Frontal cortex (tissue), 4 donors: ENCODE measurements around the gene SCYGR8. TPM values are rescaled to one million over a fixed set of nuclear protein-coding genes. Genes with fewer than 3 reads are reported as not detected.

Experiments used
- DNase-seq, 2 donors: peaks; one replicate each; pipeline ENCODE4 v3.0.0; 2012; ENCODE audit warnings: low spot score in 2 of 2
- FAIRE-seq: peaks from 2 replicates; lab custom pipeline; 2012; peaks lifted over from hg19 to GRCh38; lab: Jason Lieb, UNC
- total RNA-seq: library from RNA; depleted of rRNA; stranded (reverse); fragments of >200 nt; gene quantifications from one replicate; pipeline ENCODE4 v1.2.3, GENCODE V29; 2014
- donor health status: control.
- donor health status: control.
- donor health status: control.

Gene SCYGR8
- total RNA-seq, 1 donor from 2014 or later = not detected

GRCh38 chr2:227759411-227760118 lies 13.9 kb downstream of the SCYGR8 start:
- FAIRE-seq (no peak), DNase-seq (no peak)

DNA sequence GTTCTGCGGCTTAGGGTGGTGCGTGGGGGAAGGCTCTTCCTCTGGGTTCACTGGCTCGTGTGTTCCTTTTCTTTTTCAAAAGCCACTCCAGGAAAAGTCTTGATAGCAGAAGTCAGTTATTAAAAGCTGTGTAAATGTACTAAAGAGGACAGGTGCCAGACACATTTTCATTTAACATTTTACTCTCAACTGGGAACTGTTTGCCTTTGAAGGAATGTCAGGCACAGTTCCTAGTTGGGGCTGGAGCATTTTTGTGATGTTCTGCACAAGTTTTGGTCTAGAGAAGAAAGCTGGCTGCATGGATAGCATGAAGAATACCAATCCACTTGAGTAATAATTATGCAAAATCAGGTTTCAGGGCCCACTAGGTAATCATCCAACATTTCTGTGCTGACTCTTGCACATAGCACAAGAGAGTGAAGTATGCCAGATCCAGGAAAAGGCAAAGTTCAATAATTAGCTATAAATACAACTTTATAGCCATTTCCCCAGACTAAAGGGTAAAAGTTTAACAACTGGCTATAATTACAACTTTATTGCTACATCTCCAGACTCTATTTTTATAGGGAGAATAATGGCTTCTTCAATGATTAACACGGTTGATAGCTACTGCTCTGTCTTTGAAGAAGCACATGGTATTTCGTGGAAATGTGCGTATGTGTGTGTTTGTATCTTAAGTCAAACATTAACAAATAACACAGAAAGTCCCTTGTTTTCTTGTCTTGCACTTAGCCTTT lies 16.2 kb downstream of the SCYGR8 start:
- DNase-seq (no peak), FAIRE-seq (no peak)

GRCh38 chr2:227765788-227766372 lies 20.2 kb downstream of the SCYGR8 start:
- FAIRE-seq = no peak
- DNase-seq = no peak

GRCh38 chr2:227766373-227766883 lies 20.7 kb downstream of the SCYGR8 start:
- peak; percentile 72 to 79 for DNase-seq
- no peak for FAIRE-seq

DNA sequence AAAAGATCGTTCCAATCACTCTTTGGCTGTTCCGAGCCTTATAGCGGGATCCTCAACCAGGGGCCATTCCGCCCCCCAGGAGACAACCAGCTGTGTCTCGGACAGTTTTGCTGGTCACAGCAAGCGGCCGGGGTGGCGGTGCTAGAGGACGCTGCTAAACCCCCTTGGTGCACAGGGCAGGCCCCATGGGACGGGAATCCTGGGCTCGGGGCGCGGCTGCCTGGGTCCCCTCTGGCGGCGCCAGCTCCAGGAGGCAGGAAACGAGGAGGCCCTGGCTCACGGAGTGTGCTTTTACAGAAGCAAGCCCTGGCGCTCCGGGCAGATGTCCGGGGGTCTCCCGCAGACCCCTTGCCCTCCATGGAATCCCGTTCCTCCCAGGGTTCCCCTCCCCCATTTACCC lies 22.1 kb downstream of the SCYGR8 start:
- DNase-seq (no peak), FAIRE-seq (no peak)

DNA sequence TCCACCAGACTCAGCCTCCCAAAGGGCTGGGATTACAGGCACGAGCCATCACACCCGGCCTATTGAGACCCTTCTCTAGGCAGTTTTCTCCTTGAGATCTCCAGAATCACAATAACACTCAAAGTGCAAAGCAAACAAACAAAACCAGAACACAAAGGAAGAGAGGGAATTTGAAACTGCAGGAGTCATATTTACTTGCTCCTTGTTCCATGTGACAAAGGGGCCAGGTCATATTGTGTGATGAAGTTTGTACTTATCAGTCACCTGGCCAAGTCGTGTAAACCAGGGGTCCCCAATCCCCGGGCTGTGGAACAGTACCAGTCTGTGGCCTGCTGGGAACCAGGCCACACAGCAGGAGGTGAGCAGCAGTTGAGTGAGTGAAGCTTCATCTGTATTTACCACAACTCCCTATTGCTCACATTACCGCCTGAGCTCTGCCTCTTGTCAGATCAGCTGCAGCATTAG lies 26.5 kb downstream of the SCYGR8 start:
- DNase-seq (no peak), FAIRE-seq (no peak)

GRCh38 chr2:227772932-227773331 lies 27.2 kb downstream of the SCYGR8 start:
- no peak for FAIRE-seq
- DNase-seq = no peak

DNA sequence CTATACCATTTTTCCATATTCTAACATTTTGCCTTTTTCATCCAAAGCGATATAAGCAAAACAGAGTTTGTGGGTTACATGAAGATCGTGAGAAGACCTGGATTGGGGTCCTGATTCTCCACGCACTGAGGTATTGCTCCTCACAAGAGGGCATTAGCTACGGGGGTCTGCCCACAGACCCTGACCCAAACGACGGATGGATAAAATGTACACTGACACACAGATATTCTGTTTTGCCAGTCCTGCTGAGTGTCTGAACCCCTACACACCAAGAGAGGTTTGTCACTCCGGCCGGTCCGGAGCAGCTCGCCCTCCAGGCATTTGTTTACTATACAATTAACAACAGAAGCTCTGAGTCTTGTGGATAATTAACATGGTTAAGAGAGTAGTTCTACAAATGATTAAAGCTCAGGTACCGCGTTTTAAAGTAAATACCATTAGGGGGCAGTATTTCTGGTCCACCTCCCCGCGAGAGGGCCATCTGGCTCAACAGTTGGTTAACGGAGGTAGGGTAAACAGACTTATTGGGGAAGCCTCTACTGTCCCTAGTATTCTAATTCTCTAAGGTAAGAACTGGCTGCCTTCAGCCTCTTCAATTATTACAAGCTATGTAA lies 28.4 kb downstream of the SCYGR8 start:
- FAIRE-seq (no peak), DNase-seq (no peak)

- DNase-seq (no peak), FAIRE-seq (no peak)
Measured at GRCh38 chr2:227774895-227775842, 29.5 kb downstream of the SCYGR8 start.

DNA sequence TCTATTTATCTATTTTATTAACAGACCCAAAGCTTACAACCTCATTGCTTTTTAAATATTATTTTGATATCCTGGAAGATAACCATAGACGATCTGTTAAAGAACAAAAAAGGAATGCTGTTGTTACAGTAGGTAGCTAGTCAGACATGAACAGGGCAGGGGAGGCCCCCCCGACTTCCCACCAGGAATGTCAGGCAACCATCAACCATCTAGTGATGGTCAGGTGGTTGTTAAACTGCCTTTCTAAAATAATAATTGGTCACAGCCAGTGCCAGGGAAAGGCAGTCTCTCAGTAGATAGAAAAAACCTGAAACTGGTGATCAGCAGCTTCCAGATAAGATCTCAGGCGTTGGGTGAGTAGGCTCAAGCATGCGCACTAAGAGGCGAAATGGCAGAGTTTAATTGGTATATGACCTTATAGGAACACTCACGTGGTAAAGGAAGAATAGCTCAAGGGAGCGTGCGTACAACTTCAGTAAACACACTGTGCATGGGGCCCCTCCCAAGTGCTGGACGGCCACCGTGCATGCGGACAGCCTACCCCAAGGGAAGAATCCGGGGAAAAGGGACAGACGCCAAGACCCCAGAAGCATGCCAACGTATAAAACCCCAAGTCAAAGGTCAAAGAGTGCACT lies 35.4 kb downstream of the SCYGR8 start:
- FAIRE-seq = no peak
- no peak for DNase-seq

DNA sequence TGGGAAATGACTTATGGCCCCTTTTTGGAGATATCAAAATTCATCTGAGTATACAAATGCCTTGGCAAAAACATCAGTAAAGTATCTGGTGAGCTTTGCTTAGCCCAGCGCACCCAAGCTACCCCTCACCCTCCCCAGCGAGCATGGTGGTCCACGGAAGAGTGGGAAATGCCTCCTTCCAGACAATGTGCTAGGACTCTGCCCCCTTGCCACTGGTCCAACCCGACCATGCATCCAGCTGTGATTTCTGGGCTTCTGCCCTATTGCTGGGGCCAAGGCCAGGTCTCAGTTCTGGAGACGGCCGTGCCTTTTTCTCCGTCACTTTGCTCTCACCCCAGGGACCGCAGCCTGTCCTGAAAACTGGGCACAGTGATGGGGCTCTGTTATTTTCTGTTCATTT lies 36.1 kb downstream of the SCYGR8 start:
- no peak for FAIRE-seq
- DNase-seq = no peak

DNA sequence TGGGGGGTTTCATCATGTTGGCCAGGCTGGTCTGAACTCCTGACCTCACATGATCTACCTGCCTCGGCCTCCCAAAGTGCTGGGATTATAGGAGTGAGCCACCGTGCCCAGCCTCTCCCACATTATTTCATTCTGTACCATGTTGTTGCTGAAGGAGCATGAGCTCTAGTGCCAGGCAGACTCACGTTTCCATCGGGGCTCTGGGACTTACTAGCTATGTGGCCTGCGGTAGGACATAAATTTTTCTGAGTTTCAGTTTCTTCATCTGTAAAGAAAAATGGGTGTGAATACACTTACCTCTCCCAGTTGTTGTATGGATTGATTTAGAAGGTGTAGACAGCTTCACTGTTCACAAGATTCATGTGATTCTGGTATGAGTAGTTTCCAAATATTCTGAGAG lies 37.1 kb downstream of the SCYGR8 start:
- DNase-seq (no peak), FAIRE-seq (no peak)

DNA sequence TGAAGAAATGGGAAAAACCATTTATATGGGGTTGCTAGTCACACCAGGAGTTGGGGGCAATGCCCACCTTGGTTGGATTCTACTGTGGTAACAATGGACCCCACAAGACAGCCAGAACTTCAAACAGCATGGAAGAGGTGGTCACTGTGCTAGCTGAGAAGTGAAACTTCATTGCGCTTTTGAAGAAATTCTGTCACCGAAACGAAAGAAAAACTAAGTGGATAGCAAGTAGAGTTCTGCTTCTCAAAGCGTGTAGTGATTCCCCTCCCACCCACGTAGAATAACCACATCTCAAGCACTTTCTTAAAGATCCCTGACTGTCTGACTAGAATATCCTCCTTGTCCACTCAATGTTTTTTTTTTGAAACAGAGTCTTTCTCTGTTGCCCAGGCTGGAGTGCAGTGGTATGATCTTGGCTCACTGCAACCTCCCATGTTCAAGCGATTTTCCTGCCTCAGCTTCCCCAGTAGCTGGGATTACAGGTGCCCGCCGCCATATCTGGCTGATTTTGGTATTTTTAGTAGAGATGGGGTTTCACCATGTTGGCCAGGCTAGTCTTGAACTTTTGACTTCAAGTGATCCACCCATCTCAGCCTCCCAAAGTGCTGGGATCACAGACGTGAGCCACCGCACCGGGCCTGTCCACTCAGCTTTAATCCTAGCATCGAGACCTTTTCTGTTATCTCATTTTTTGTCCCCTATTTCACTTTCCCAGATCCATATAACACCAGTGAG lies 37.9 kb downstream of the SCYGR8 start:
- no peak for FAIRE-seq
- DNase-seq = no peak

GRCh38 chr2:227785293-227785692 lies 39.6 kb downstream of the SCYGR8 start:
- DNase-seq = no peak
- no peak for FAIRE-seq

DNA sequence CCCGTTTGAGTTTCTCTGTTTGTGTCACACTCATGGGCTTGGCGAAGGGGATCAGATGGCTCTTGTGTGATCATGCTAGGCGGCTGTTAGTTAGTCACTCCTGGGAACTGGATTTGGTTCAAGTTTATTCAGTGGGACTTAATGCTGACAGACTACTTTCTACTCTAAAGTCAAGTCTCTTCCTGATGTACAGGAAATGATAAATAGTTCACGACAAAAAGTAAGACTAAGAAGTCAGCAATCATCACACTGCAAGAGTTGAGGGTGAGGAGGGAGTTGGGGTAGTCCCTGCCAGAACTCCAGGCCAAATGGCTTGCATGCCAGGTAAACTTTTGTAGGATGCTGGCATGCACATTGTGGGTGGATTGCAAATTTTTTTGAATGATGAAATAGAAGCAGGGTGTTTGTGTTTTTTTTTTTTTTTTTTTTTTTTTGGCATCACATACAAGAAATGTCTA lies 42.9 kb downstream of the SCYGR8 start:
- DNase-seq (no peak), FAIRE-seq (no peak)

DNA sequence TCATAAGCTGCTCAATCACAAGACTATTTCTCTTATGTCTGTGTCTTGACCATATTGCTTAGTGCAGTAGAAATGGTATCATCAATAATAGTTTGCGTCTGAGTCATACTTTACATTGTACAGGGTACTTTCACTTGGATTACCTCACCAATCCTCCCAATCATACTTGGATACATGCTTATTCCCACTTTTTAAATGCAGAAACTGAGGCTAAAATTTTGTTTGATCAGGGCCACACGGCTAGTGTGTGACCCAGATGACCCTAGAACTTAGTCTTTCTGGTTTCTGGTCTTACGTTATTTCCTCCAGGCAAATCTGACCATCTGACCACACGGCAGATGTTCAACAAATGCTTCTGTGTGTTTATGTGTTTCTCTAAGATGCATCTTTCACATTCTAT lies 44.1 kb downstream of the SCYGR8 start:
- DNase-seq (no peak), FAIRE-seq (no peak)

DNA sequence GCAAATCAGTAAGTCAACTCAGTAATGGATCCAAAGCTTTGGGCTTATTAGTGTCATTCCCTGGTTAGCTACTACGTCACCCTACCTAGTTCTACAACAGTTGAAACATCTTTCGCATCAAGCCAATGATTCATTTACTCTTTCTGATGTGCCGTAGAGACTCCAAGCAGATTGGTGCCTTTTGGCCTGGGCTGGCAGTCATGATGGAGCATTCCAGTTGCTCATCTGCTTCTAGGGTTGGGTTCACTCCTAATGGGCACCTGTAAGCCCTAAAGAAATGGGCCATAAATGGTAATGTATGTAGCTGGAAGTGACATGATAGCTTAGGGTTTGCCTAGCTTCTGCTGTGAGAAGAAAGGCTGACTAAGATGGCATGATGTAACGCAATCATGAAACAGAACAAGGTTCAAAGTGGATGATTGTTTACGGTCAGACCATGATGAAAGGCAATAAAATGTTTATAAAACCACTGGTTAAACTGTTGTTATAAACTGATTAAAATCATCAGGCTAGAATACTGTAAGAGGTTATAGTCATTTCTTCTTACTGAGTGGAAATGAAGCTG lies 47.5 kb downstream of the SCYGR8 start:
- DNase-seq (no peak), FAIRE-seq (no peak)
